Activated CD8-positive, alpha-beta memory T cell treated with anti-CD3 and anti-CD28 coated beads for 48 hours (primary cell): ENCODE results near the gene APOBEC2.
A peak's percentile ranks its signal among the peaks of the same experiment; 100 is the strongest.

ENCODE experiments used
- DNase-seq, 3 experiments: peaks; one replicate each; pipeline ENCODE4 v3.0.0-alpha.2; 2020; ENCODE audit warnings: low read depth in 2 of 3, low spot score in 2 of 3

APOBEC2 gene

DNA sequence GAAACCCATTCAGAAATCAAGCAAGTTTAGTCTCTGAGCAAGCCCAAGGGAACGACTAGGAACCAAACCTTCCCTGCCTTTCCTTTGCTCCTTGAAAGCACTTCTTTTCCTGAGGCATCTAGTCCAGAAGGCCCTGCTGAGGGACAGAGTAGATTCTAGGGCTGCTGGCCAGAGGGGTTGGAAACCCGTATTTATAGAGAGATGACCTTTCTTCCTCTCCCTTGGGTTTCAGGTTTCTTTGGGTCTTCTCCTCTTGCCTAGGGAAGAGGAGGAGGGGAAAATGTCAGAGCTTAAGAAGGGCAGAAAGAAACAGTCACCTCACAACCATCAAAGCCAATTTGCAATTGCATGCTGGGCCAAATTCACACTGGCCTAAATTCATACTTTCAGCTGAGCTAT is 5.8 kb downstream of the APOBEC2 start:
- no peak for DNase-seq

- DNase-seq: no peak
Observed at GRCh38 chr6:41059556-41059955, 6.6 kb downstream of the APOBEC2 start.

DNA sequence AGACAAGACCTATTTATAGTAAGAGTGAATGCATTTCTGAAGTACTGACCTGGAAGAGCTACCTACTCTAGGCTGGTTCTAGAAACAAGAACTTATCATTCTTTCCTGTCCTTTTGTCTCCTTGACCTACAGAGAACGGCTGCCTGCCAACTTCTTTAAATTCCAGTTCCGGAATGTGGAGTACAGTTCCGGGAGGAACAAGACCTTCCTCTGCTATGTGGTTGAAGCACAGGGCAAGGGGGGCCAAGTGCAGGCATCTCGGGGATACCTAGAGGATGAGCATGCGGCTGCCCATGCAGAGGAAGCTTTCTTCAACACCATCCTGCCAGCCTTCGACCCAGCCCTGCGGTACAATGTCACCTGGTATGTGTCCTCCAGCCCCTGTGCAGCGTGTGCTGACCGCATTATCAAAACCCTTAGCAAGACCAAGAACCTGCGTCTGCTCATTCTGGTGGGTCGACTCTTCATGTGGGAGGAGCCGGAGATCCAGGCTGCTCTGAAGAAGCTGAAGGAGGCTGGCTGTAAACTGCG is 8.3 kb downstream of the APOBEC2 start:
- no peak for DNase-seq

DNA sequence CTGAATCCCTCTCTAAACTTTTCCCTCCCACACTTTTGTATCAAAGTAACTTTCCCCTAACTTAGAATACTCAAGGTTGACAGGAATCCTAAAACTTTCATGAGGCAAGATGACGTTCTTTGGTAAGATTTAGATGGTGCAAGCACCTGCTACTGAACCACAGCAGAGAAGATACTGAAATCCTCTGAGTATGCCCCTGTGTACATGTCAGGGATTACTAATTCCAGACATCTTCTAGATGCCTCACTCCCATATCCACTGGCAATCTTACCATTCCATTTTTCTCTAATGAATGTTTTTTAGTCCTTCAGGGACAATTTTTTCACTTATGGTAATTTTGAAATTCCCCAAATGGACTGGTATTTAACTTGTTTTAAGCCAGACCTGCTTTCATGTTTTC is 9.1 kb downstream of the APOBEC2 start:
- DNase-seq: no peak

DNA sequence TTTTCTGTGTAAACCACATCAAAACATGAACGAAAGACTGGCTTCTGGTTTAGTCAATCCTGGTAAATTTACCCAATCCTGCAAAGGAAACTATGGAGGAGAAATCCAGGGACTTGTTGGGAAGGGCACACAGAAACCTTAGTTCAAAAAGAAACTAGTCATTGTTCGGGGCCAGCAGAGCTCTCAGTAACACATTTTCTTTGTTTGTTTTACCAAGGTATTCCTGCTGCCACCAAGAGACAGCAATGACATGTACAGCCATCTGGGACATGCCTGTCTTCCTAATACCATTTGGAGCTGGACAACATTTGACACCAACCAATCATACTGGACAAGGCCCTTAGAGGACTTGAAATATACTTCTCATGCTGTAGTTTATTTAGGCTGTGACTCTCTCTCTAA is 10.9 kb downstream of the APOBEC2 start:
- DNase-seq: no peak

- DNase-seq: no peak
Observed at GRCh38 chr6:41064841-41065240, 11.8 kb downstream of the APOBEC2 start.

DNA sequence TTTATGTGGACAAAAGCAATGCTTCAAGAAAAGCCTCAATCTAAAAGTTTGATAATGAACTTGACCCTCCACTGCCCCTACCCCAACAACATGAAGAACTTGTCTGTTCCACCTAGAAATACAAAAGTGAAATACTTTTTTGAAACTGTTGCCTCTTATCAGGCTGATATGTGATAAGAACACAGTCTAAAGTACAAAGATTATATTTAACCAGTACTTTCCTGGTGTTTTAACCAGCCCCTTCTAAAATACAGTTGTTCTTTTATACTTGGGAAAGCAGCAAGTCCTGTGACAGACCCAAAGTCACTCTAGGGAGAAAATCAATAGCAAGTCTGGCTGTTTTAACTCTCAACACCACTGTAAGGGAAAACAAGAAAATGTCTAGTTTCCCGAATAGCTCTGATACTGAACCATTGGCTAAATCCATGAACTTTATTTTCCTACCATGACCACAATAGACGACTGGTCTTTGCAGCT is 12.6 kb downstream of the APOBEC2 start:
- no peak for DNase-seq

GRCh38 chr6:41066867-41067304 is 13.9 kb downstream of the APOBEC2 start:
- DNase-seq: peak in 1 of 3 experiments; percentile 28

- peak in 1 of 3 experiments; percentile 55 for DNase-seq
Observed at GRCh38 chr6:41071501-41071922, 18.5 kb downstream of the APOBEC2 start.

- DNase-seq: peak; percentile 98 to 100 (median 99)
Observed at GRCh38 chr6:41071923-41072835, 19.2 kb downstream of the APOBEC2 start, which contains the start of gene OARD1. TSS of gene OARD1 (minus strand) at chr6:41072356. CDS start at chr6:41071634, 722 bp downstream.

- peak in 2 of 3 experiments; percentile 98 to 100 for DNase-seq
Observed at GRCh38 chr6:41072836-41073202, 19.8 kb downstream of the APOBEC2 start, which contains the start of gene NFYA. TSS of gene NFYA (plus strand) at chr6:41072974. CDS start at chr6:41079090, 6,116 bp downstream.

DNA sequence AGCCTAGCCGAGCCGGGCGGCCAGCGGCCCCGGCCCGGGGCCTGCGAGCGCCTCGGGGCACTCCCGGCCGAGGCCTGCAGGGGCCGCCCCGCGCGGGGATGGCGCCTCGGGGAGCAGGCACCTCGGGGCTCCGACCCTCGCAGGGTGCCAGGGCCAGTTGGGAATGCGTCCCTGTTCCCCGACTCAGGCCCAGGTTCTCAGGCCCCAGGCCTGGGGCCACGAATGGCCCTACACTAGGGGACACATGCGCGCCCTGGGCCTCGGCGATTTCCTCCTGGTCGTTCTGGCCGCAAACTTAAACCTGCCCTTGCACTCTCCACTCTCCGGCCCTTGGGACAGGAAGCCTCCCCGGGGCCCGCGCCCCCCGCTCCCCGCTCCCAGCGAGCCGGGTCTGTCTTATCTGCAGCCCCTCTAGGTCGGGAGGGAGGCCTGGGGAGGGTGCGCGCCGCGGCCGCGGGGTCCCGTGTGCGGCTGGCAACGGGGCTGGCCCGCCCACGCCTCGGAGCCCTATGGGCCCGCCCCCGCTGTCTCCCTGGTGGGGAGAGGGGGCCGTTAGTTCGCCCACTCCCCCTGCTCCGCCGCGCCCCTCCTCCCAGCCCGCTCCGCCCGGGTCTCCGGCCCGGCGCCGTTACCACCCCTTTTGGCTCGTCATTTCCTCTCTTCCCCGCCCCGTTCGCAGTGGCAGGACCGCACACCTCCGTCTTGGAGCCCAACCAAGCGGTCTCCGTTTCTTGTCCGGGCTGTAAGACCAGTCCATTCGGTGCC is 20.4 kb downstream of the APOBEC2 start:
- peak; percentile 40 to 68 (median 61) for DNase-seq

DNA sequence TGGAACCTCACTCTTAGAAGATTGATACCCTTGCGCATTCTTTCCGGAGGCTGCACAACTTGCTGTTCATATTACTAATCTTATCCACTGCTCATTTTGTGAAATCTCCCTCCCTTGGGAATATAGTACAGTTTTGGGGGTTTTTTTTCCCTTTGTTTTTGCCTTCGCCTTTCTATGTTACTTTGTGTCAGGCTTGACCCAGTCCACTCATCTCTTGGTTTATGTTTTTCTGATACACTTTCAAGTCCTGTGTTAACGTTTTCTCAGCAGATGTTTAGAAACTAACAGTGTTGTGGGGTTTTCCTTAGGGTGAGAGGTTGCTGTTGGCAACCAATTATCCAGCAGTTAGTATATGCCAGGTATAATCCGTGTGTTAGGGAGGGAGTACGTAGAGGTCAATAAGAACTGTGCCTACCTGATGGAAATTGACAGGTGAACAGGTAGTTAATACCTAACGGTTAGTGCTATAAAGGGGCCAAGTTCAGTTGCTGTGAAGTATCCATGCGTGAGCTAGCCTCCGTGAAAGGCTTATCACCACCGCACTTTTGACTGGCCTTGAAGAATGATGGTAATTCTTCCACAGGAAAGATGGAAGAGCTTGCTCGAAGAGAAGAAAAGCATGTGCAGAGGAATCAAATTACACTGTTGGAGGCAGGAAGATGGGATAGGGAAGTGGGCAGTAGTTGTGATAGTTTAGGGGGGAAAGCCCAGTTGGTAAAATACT is 21.1 kb downstream of the APOBEC2 start:
- DNase-seq: no peak

DNA sequence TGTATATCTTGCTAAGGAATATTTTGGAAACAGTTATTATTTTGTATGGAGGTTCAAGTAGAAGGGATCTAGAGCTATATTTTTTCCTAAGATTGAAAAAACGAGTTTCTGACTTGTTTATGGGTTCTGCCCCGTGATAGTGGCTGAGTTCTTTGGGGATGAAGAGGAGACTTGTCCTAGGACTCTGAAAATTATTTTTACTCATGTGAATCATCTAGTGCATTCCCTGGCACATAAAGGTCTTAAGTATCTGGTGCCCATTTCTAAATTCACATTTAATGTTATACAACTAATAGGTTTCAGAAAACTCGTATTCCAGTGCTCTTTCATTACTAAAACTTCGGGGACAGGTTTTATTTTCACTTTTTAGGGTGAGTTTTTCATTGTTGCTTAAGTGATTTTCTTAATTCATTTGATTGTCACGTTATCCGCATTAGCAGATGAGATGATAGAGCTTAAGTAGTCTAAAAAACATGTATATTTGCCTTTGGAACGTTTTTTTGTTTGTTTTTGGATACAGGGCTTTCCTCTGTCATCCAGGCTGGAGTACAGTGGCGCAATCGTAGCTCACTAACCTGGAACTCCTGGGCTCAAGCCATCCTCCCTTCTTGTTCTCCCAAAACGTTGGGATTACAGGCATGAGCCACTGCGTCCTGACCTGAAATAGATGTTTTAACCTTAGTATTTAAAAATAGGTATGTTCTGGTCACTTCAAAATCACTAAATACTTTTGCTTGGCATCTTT is 21.9 kb downstream of the APOBEC2 start:
- no peak for DNase-seq

DNA sequence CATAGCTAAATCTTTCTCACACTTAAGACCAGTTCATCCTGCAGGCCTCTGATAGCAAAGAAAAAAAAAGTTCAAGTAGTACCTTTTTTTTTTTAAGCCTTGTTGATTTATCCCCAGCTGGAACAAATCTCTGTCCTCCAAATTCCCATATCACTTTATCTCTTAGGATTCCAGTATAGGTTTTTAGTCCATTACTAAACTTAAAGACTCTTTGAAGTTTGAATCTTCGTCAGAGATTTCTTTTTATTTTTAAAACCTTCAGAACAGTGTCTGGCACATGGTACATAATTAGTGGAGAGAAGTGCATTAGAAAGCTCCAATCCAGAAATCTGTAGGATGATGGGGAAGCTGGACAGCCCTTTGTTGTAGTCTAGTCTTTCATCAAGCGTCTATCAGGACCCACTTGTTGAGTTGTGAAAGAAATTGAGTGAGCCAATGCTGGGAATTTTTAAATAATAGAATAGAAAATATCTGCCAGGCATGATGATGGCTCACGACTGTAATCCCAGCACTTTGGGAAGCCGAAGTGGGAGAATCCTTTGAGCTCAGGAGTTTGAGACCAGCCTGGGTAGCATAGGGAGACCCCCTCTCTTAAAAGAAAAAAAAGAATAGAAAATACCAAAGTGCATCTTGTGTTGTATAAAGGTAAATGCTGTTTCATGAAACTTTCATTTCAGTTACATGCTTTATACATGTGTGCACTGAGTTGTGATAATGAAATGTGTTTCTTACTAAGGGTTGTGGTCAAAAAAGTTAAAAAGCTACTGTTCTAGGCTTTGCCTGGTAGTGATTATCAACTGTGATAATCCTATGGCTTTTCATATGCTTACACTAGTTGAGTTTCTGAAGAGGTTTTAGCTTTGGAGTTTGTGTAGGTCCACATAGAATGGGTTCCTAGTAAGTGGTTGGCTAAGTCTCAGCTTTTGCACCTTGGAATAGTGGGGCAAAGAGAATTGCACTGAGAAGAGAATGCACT is 22.9 kb downstream of the APOBEC2 start:
- no peak for DNase-seq

DNA sequence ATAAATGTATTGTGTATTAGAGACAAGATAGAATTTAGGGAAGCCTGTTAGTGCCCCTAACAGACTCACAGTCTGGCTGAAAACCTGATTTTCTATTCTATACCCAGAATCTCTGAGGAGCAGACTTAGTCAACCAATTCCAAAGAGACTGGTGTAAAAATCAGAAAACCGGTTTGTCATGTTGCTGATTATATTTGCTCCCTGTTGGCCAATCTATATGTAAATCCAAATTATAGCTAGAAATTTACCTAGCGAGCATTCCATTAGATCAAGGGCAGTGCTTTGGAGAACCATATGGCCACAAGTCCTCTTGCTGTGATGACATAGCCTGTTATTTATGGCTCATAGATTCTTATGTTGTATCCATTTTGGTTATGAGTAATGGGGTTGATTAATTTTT is 24.5 kb downstream of the APOBEC2 start:
- DNase-seq: no peak

DNA sequence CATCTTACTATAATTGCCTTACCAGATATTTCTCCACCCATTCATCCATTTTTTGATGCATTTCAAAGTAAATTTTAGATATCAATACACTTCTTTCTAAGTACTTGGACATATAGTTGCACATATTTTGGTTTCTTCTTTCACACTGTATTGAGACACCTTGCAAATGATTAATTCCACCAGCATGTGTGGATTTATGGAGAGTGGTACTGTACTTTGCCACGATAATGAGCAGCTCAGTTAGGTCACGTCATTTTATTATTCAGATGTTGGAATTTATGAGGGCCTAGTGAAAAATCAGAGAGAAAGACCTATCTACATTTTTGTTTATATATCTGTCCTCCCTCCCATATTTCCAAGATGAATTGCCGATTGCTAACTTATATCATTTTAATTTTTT is 25.1 kb downstream of the APOBEC2 start:
- no peak for DNase-seq

GRCh38 chr6:41079080-41079479 is 26.1 kb downstream of the APOBEC2 start:
- no peak for DNase-seq

DNA sequence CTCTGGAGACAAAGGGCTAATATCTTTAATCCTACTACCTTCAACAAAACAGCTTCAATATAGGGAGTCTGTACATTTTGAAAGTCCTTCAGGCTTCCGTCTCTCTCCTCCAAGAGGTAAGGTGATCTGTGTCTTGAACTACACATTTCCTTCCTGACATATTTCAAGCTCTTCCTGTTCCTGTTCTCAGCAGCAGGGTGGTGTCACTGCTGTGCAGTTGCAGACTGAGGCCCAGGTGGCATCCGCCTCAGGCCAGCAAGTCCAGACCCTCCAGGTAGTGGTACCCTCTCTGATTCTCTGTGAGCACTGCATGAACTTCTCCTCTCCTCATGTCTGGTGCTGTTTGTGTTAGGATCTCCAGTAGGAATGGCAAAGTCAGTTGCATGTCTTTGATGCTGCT is 27.6 kb downstream of the APOBEC2 start:
- no peak for DNase-seq
